ENCODE data around the gene MPHOSPH10.
A peak's percentile ranks its signal among the peaks of the same experiment; 100 is the strongest.
"Not testable (repeated sequence)": the region's sequence is repeated elsewhere in the genome, so short reads cannot be mapped to it uniquely, and the experiment has no call there.

The MPHOSPH10 gene

GRCh38 chr2:71130152-71130904 is at the start of gene MPHOSPH10, which contains the start of gene MCEE:
TSS of gene MPHOSPH10 (plus strand) at chr2:71130634. CDS start at chr2:71130666, 32 bp downstream.
TSS of gene MCEE (minus strand) at chr2:71130229. CDS start at chr2:71130219, 10 bp downstream.
- peak; percentile 95 for DNase-seq

GRCh38 chr2:71082402-71083252 is 47.8 kb upstream of the MPHOSPH10 start:
- DNase-seq, result no peak

DNA sequence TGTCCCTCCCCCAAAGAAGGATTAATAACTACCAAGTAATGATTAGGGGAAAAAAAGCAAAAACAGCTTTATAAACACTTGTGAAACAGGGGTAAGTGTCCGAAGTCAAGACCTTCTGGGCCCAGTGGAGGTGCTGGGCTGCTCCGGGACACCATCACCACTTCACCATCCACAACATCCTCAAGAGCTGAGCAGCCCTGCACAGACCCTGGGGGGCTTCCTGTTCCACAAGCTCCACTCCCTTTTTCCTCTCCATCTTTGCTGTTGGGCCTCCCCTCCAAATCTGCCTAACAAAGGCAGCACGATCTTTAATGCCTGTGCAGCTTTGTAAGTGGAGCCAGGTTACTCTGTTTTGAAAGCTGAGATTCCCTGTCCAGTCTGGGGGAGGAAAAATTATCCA is 47.1 kb upstream of the MPHOSPH10 start:
- DNase-seq, result not testable (repeated sequence)

DNA sequence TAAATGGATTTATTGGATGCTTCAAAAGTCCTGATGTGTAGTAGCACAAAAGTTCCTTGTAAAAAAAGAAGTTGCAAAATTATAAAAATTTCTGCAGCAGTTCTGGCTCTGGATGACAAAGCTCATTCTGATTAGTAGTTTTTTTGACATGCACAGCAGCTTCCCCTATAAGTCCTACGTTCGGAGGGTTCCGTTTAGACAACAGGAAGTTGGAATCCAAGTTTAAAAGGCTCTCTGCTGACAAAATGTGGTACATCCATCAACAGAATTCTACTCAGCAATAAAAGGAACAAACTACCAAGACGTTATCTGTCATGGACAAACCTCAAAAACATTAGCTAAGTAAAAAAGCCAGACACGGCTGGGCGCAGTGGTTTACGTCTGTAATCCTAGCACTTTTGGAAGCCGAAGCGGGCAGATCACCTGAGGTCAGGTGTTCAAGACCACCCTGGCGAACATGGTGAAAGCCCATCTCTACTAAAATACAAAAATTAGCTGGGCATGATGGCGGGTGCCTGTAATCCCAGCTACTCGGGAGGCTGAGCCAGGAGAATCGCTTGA is 46.6 kb upstream of the MPHOSPH10 start:
- DNase-seq, result peak; percentile 30

- DNase-seq, result not testable (repeated sequence)
Observed at GRCh38 chr2:71085325-71086003, 45.0 kb upstream of the MPHOSPH10 start.

DNA sequence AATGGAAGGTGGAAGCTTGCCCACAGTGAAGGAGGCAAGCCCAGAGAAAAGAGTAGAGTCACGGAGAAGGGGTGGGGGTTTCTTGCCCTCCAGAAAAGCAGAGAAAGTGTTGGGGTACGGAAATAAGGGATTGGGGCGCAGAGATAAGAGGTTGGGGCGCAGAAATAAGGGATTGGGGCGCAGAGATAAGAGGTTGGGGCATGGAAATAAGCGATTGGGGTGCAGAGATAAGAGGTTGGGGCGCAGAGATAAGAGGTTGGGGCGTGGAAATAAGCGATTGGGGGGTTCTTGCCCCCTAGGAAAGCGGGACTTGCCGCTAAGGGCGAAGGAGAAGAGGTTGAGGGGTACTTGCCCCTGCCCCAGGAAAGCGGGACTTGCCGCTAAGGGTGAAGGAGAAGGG is 41.0 kb upstream of the MPHOSPH10 start:
- not testable (repeated sequence) for DNase-seq

DNA sequence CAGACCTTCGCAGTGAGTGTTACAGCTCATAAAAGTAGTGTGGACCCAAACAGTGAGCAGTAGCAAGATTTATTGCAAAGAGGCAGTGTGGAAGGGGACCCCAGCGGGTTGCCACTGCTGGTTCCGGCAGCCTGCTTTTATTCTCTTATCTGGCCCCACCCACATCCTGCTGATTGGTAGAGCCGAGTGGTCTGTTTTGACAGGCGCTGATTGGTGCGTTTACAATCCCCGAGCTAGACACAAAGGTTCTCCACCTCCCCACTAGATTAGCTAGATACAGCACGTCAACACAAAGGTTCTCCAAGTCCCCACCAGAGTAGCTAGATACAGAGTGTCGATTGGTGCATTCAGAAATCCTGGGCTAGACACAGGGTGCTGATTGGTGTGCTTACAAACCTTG is 38.6 kb upstream of the MPHOSPH10 start:
- DNase-seq, result not testable (repeated sequence)

DNA sequence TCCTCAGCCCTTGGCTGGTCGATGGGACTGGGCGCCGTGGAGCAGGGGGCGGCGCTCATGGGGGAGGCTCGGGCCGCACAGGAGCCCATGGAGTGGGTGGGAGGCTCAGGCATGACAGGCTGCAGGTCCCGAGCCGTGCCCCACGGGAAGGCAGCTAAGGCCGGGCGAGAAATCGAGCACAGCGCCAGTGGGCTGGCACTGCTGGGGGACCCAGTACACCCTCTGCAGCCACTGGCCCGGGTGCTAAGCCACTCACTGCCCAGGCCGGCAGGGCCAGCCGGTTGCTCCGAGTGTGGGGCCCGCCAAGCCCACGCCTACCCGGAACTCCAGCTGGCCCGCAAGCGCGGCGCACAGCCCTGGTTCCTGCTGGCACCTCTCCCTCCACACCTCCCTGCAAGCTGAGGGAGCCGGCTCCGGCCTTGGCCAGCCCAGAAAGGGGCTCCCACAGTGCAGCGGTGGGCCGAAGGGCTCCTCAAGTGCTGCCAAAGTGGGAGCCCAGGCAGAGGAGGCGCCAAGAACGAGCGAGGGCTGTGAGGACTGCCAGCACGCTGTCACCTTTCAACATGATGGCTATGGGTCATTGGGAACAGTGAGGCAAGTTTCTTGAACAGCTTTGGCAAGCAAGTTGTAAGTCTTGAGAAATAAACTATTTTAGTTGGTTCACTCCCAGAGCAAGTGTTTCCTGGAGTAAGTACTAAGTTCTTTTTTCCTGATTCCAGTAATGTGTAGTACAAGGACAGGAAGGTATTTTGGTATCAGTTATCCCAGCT is 37.8 kb upstream of the MPHOSPH10 start:
- DNase-seq, result not testable (repeated sequence)

GRCh38 chr2:71100195-71100964 is 30.1 kb upstream of the MPHOSPH10 start:
- DNase-seq, result peak; percentile 79

GRCh38 chr2:71101656-71102055 is 28.8 kb upstream of the MPHOSPH10 start:
- DNase-seq, result no peak

GRCh38 chr2:71102981-71103681 is 27.3 kb upstream of the MPHOSPH10 start:
- no peak for DNase-seq

GRCh38 chr2:71103809-71104208 is 26.6 kb upstream of the MPHOSPH10 start:
- no peak for DNase-seq

DNA sequence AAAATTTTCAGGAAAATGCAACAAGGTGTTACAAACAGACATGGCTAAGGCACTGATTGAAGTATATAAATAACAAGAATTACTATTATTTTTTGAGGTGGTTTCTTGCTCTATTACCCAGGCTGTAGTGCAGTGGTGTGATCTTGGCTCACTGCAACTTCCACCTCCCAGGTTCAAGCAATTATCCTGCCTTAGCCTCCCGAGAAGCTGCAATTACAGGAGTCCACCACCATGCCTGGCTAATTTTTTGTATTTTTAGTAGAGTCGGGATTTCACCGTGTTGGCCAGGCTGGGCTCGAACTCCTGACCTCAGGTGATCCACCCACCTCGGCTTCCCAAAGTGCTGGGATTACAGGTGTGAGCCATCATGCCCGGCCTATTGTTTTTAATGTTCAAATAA is 24.0 kb upstream of the MPHOSPH10 start:
- not testable (repeated sequence) for DNase-seq

- DNase-seq, result no peak
Observed at GRCh38 chr2:71108091-71108490, 22.3 kb upstream of the MPHOSPH10 start.

DNA sequence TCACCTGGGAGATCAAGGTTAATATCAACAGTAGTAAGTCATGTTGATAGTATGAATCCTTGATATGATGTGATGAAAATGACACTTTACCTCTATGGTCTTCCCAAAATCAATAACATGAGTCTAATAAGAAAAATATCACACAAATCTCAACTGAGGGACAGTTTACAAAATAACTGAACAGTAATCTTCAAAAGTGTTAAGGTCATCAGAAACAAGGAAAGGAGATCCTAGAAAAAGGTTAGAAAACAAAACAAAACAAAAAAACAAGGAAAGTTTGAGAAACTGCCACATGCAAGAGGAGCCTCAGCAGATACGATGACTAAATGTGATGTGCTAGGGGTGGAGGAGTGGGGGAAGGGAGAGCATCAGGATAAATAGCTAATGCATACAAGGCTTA is 16.6 kb upstream of the MPHOSPH10 start:
- DNase-seq, result no peak

DNA sequence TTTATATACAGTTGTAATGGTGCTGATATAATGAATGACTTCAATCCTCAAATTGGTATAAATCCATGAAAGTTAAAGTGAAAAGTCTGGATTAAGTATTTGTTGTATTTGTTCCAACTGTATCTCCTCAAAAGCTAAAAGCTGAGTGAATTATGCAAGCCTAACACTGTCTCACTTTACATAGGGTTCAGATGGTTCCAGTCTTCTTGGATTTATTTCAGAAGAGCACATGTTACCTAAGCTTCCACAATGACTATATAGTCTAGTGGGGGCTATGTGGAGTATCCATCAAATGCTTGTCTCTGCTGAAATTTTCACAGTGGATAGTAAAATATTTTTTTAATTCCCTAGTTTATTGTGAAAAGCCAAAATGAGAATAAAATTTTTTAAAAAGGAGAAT is 13.4 kb upstream of the MPHOSPH10 start:
- no peak for DNase-seq

DNA sequence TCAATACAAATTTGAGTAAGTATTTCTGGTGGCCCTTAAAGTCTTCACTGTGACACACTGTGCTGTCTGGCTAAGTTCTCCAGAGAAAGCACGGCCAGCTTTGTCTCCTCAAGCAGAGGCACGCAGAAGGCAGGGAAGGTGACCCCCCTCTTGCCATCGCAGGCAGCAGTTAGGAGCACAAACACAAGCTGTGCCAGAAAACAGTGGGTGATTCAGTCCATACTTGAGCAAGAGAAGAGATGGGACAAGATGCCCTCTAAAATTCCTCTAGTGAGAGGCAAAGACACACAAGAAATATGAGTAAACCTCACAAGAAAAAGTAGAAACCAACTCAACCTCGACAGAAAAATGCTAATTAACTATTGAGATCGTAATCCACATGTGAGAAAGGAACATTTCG is 10.2 kb upstream of the MPHOSPH10 start:
- no peak for DNase-seq

- DNase-seq, result no peak
Observed at GRCh38 chr2:71121479-71121878, 9.0 kb upstream of the MPHOSPH10 start.

GRCh38 chr2:71122387-71123298 is 7.8 kb upstream of the MPHOSPH10 start:
- peak; percentile 41 for DNase-seq

All from hematopoietic multipotent progenitor cell treated with erythropoietin and hydrocortisone succinate and interleukin-3 and kit ligand, for 6 days (in vitro differentiated cells).